Eye (tissue), 1 donor: Measurements from ENCODE around the gene NFATC2.
"Not testable (repeated sequence)": the region's sequence is repeated elsewhere in the genome, so short reads cannot be mapped to it uniquely, and the experiment has no call there.

Experiments used
- DNase-seq: peaks from one replicate; pipeline ENCODE4 v3.0.0-alpha.2; 2015

NFATC2 gene

GRCh38 chr20:51469046-51469445 is 73.5 kb downstream of the NFATC2 start:
- no peak for DNase-seq

GRCh38 chr20:51468636-51469035 is 73.9 kb downstream of the NFATC2 start:
- no peak for DNase-seq

- DNase-seq: peak; percentile 33
These were observed 74.4 kb downstream of the NFATC2 start for GRCh38 chr20:51467956-51468626.

GRCh38 chr20:51463998-51464397 is 78.5 kb downstream of the NFATC2 start:
- no peak for DNase-seq

GRCh38 chr20:51463560-51463959 is 79.0 kb downstream of the NFATC2 start:
- DNase-seq: no peak

- no peak for DNase-seq
These were observed 79.8 kb downstream of the NFATC2 start for GRCh38 chr20:51462566-51463276.

- not testable (repeated sequence) for DNase-seq
These were observed 80.7 kb downstream of the NFATC2 start for GRCh38 chr20:51461846-51462245.

- no peak for DNase-seq
These were observed 81.2 kb downstream of the NFATC2 start for GRCh38 chr20:51461306-51461705.

- DNase-seq: no peak
These were observed 81.8 kb downstream of the NFATC2 start for GRCh38 chr20:51460569-51461265.

- DNase-seq: no peak
These were observed 82.4 kb downstream of the NFATC2 start for GRCh38 chr20:51460163-51460562.

- no peak for DNase-seq
These were observed 83.6 kb downstream of the NFATC2 start for GRCh38 chr20:51458751-51459439.

GRCh38 chr20:51457533-51457932 is 85.0 kb downstream of the NFATC2 start:
- DNase-seq: no peak

- DNase-seq: peak; percentile 86
These were observed 85.7 kb downstream of the NFATC2 start for GRCh38 chr20:51456511-51457509.

GRCh38 chr20:51454250-51454865 is 88.2 kb downstream of the NFATC2 start:
- no peak for DNase-seq

- no peak for DNase-seq
These were observed 89.7 kb downstream of the NFATC2 start for GRCh38 chr20:51452734-51453365.

GRCh38 chr20:51452091-51452613 is 90.4 kb downstream of the NFATC2 start:
- no peak for DNase-seq

GRCh38 chr20:51451484-51451883 is 91.0 kb downstream of the NFATC2 start:
- no peak for DNase-seq

GRCh38 chr20:51450984-51451383 is 91.5 kb downstream of the NFATC2 start:
- no peak for DNase-seq

- no peak for DNase-seq
These were observed 92.3 kb downstream of the NFATC2 start for GRCh38 chr20:51450221-51450712.

GRCh38 chr20:51449498-51450220 is 92.9 kb downstream of the NFATC2 start:
- no peak for DNase-seq
